Activated B cell treated with CpG ODN at 0.5 μM for 24 hours (primary cell): ENCODE measurements around the gene C12orf56. TPM values are rescaled to one million over a fixed set of nuclear protein-coding genes. Genes with fewer than 3 reads are reported as not detected.
A peak's percentile ranks its signal among the peaks of the same experiment; 100 is the strongest.
"Not testable (repeated sequence)": the region's sequence is repeated elsewhere in the genome, so short reads cannot be mapped to it uniquely, and the experiment has no call there.

Source experiments
- ATAC-seq: fragments of 200-7000 bp; cut with Tn5 transposase; one replicate; pipeline ENCODE4 v1.10.0; 2021; ENCODE audit warnings: low read depth, mild to moderate bottlenecking, moderate library complexity
- CTCF ChIA-PET: fragments of 350-600 bp; sonication (Branson Sonifier 250); formaldehyde crosslinking; loops from one replicate; lab custom pipeline; 2021; ENCODE audit warnings: antibody characterized with exemption; lab: Charles Lee
- POLR2A ChIA-PET: fragments of 350-600 bp; sonication (Branson Sonifier 250); formaldehyde crosslinking; loops from one replicate; lab custom pipeline; 2021; ENCODE audit warnings: antibody characterized with exemption; lab: Charles Lee
- DNase-seq: peaks from one replicate; pipeline ENCODE4 v3.0.0; 2022
- H3K27ac Mint-ChIP-seq: one replicate; pipeline ENCODE4 v1.8.0; 2020; ENCODE audit warnings: mixed read lengths
- H3K27me3 Mint-ChIP-seq: one replicate; pipeline ENCODE4 v1.8.0; 2021; ENCODE audit warnings: mixed read lengths
- H3K36me3 Mint-ChIP-seq: one replicate; pipeline ENCODE4 v1.8.0; 2021; ENCODE audit warnings: low read depth, mixed read lengths
- H3K4me1 Mint-ChIP-seq: one replicate; pipeline ENCODE4 v1.8.0; 2021; ENCODE audit warnings: mixed read lengths
- H3K4me3 Mint-ChIP-seq: one replicate; pipeline ENCODE4 v1.8.0; 2020; ENCODE audit warnings: mild to moderate bottlenecking, mixed read lengths
- H3K9me3 Mint-ChIP-seq: one replicate; pipeline ENCODE4 v1.8.0; 2020; ENCODE audit warnings: mixed read lengths
- CTCF ChIP-seq: fragments of 200-600 bp; IDR thresholded peaks from one replicate; pipeline ENCODE4 v1.8.0; 2022; ENCODE audit warnings: antibody characterized with exemption, mild to moderate bottlenecking
- intact Hi-C: fragments of 100-400 bp; cut with micrococcal nuclease; formaldehyde crosslinking; loops from one replicate; pipeline ENCODE4 v1.15.1; 2024
- total RNA-seq: library from RNA; stranded (reverse); gene quantifications from 2 replicates; pipeline ENCODE4 v1.2.3, GENCODE V29; 2022

Gene C12orf56
- total RNA-seq, 1 donor from 2014 or later = not detected

- no peak for ATAC-seq
- TF ChIP-seq CTCF = no peak
- intact Hi-C loops = no loop called here
- ChIA-PET CTCF (no interaction called here), POLR2A (no interaction called here)
- Mint-ChIP-seq H3K4me1 (peaks cover 27% of the 10 kb centered on the region), H3K27ac (no peak overlapping the region), H3K9me3 (no peaks in the 10 kb centered on the region), H3K4me3 (no peak overlapping the region), H3K36me3 (peaks cover 16% of the 10 kb centered on the region), H3K27me3 (no peaks in the 10 kb centered on the region)
- DNase-seq = no peak
Observed at GRCh38 chr12:64219145-64219544, 171.4 kb downstream of the C12orf56 start.

- intact Hi-C loops = no loop called here
- H3K4me1 Mint-ChIP-seq = peaks cover 27% of the 10 kb centered on the region
- H3K9me3 Mint-ChIP-seq = no peaks in the 10 kb centered on the region
- peak overlapping the region; percentile 71 for H3K4me3 Mint-ChIP-seq
- CTCF ChIA-PET = no interaction called here
- TF ChIP-seq CTCF = no peak
- peak overlapping the region; percentile 62 for H3K27ac Mint-ChIP-seq
- no peaks in the 10 kb centered on the region for H3K27me3 Mint-ChIP-seq
- H3K36me3 Mint-ChIP-seq = peaks cover 21% of the 10 kb centered on the region
- ATAC-seq (no peak), DNase-seq (no peak)
- POLR2A ChIA-PET = interaction anchor here (1.0 kb wide), 1 partner anchor 186 kb away, joined by 5 read pairs; the partner anchor contains the start of gene XPOT
Observed at GRCh38 chr12:64218597-64218996, 172.0 kb downstream of the C12orf56 start.

GRCh38 chr12:64217643-64218042 lies 172.9 kb downstream of the C12orf56 start:
- H3K27me3 Mint-ChIP-seq, H3K4me3 Mint-ChIP-seq, H3K27ac Mint-ChIP-seq, DNase-seq, ATAC-seq, CTCF ChIA-PET, H3K9me3 Mint-ChIP-seq, intact Hi-C loops: not testable (repeated sequence)
- Mint-ChIP-seq H3K4me1 (peaks cover 25% of the 10 kb centered on the region), H3K36me3 (peaks cover 28% of the 10 kb centered on the region)
- POLR2A ChIA-PET = interaction anchor here (1.0 kb wide), 1 partner anchor 187 kb away, joined by 5 read pairs; the partner anchor contains the start of gene XPOT

GRCh38 chr12:64216239-64216638 lies 174.3 kb downstream of the C12orf56 start:
- intact Hi-C loops = no loop called here
- ATAC-seq (no peak), DNase-seq (no peak)
- no peak overlapping the region for H3K4me3 Mint-ChIP-seq
- H3K9me3 Mint-ChIP-seq = peaks cover 2% of the 10 kb centered on the region
- no peak for TF ChIP-seq CTCF
- H3K27ac Mint-ChIP-seq = no peak overlapping the region
- H3K4me1 Mint-ChIP-seq = peaks cover 17% of the 10 kb centered on the region
- POLR2A ChIA-PET = no interaction called here
- H3K36me3 Mint-ChIP-seq = peaks cover 32% of the 10 kb centered on the region
- CTCF ChIA-PET = no interaction called here
- no peaks in the 10 kb centered on the region for H3K27me3 Mint-ChIP-seq

Other genes starting within 250 kb of the C12orf56 start
- 16.5 and 16.8 TPM in 2 replicates for gene KICS2, start 168.5 kb downstream of the C12orf56 start, total RNA-seq
- 81.3 and 96.2 TPM in 2 replicates for gene XPOT, start 13.6 kb upstream of the C12orf56 start, total RNA-seq
- 32.6 and 37.4 TPM in 2 replicates for gene TBK1, start 61.4 kb upstream of the C12orf56 start, total RNA-seq
- gene RASSF3, start 219.7 kb upstream of the C12orf56 start, total RNA-seq = 90.9 and 95.7 TPM in 2 replicates